GM19463 (cell line): ENCODE results near the gene DIP2C.

Source experiments
- ATAC-seq: cut with Tn5 transposase; IDR thresholded peaks from one replicate; pipeline ENCODE4 v1.9.1; 2021; ENCODE audit warnings: mild to moderate bottlenecking, moderate library complexity; ENCODE audit not compliant: unreplicated experiment

The DIP2C gene

GRCh38 chr10:230758-231157, 458.7 kb downstream of the DIP2C start:
- ATAC-seq = no peak

GRCh38 chr10:228366-228765, 461.1 kb downstream of the DIP2C start:
- no peak for ATAC-seq

GRCh38 chr10:227014-227413, 462.5 kb downstream of the DIP2C start:
- ATAC-seq = no peak

- ATAC-seq = no peak
Observed at GRCh38 chr10:226018-226417, 463.4 kb downstream of the DIP2C start.

- peak; percentile 39 for ATAC-seq
Observed at GRCh38 chr10:224571-224970, 464.9 kb downstream of the DIP2C start.
